ENCODE measurements around the gene SYNPR. TPM values are rescaled to one million over a fixed set of nuclear protein-coding genes. Genes with fewer than 3 reads are reported as not detected.

SYNPR gene
- total RNA-seq, 5 donors from 2014 or later (not counting 1 experiment from before 2014, with no cell fraction given) = not detected

GRCh38 chr3:63593779-63594178, 315.7 kb downstream of the SYNPR start:
- Histone ChIP-seq H3K36me3 (ENCODE audit: control insufficient read depth in 2 of 2, extremely low read depth in 1 of 2, insufficient read depth in 1 of 2, low read length in 1 of 2) (no peaks in the 10 kb centered on the region), H3K27me3 (replicated peaks in 1 of 2; ENCODE audit: control insufficient read depth in 2 of 2, extremely low read depth in 1 of 2, insufficient read depth in 2 of 2, low read length in 1 of 2) (peaks cover 0 to 3% of the 10 kb centered on the region in 2 experiments), H3K4me3 (ENCODE audit: control insufficient read depth in 1 of 2, extremely low read depth in 1 of 2, low read length in 1 of 2) (no peak overlapping the region), H3K4me1 (ENCODE audit: control insufficient read depth in 1 of 2, extremely low read depth in 1 of 2, insufficient read depth in 2 of 2, low read length in 2 of 2) (no peaks in the 10 kb centered on the region), H3K27ac (ENCODE audit: low read length) (no peak overlapping the region), H3K9me3 (no peaks in the 10 kb centered on the region)
- DNase-seq (no peak), ATAC-seq (replicated peaks in 1 of 4) (no peak)
- Mint-ChIP-seq H3K27ac (no peak overlapping the region), H3K4me3 (no peak overlapping the region), H3K36me3 (no peaks in the 10 kb centered on the region), H3K27me3 (no peaks in the 10 kb centered on the region), H3K9me3 (peaks cover 0 to 5% (median 5%) of the 10 kb centered on the region in 3 donors), H3K4me1 (no peaks in the 10 kb centered on the region)
- WGBS (ENCODE audit: insufficient coverage) = no CpG with 5 or more reads among the region's 2 CpGs
- ChIA-PET POLR2A (no interaction called here), CTCF (no interaction called here)

GRCh38 chr3:63595221-63595620, 317.1 kb downstream of the SYNPR start:
- CTCF ChIA-PET = no interaction called here
- Histone ChIP-seq H3K27ac (ENCODE audit: low read length) (no peak overlapping the region), H3K4me3 (ENCODE audit: control insufficient read depth in 1 of 2, extremely low read depth in 1 of 2, low read length in 1 of 2) (no peak overlapping the region), H3K27me3 (replicated peaks in 1 of 2; ENCODE audit: control insufficient read depth in 2 of 2, extremely low read depth in 1 of 2, insufficient read depth in 2 of 2, low read length in 1 of 2) (peaks cover 0 to 3% of the 10 kb centered on the region in 2 experiments), H3K36me3 (ENCODE audit: control insufficient read depth in 2 of 2, extremely low read depth in 1 of 2, insufficient read depth in 1 of 2, low read length in 1 of 2) (no peaks in the 10 kb centered on the region), H3K9me3 (no peaks in the 10 kb centered on the region), H3K4me1 (ENCODE audit: control insufficient read depth in 1 of 2, extremely low read depth in 1 of 2, insufficient read depth in 2 of 2, low read length in 2 of 2) (no peaks in the 10 kb centered on the region)
- no peak overlapping the region for H3K4me3 Mint-ChIP-seq
- POLR2A ChIA-PET = interaction anchor here in 1 of 2 donors (0.6 kb wide), 1 partner anchor 15 kb away, joined by 3 read pairs; no protein-coding TSS in a partner anchor
- H3K36me3 Mint-ChIP-seq = no peaks in the 10 kb centered on the region
- no peak for ATAC-seq (replicated peaks in 1 of 4)
- H3K27me3 Mint-ChIP-seq = no peaks in the 10 kb centered on the region
- H3K9me3 Mint-ChIP-seq = peaks cover 0 to 2% (median 0%) of the 10 kb centered on the region in 3 donors
- no peak overlapping the region for H3K27ac Mint-ChIP-seq
- DNase-seq = no peak
- H3K4me1 Mint-ChIP-seq = no peaks in the 10 kb centered on the region

GRCh38 chr3:63597019-63597418, 318.9 kb downstream of the SYNPR start:
- ATAC-seq (replicated peaks in 1 of 4) = no peak
- CTCF ChIA-PET = no interaction called here

GRCh38 chr3:63607716-63608115, 329.6 kb downstream of the SYNPR start:
- CTCF ChIA-PET = interaction anchor here in 1 of 2 donors (0.6 kb wide), 1 partner anchor 10 kb away, joined by 5 read pairs; no protein-coding TSS in a partner anchor
- ATAC-seq (replicated peaks in 1 of 4) = no peak
- no peak overlapping the region for H3K4me3 Mint-ChIP-seq
- peaks cover 0 to 3% (median 2%) of the 10 kb centered on the region in 3 donors for H3K9me3 Mint-ChIP-seq
- Histone ChIP-seq H3K4me1 (ENCODE audit: control insufficient read depth in 1 of 2, extremely low read depth in 1 of 2, insufficient read depth in 2 of 2, low read length in 2 of 2) (no peaks in the 10 kb centered on the region), H3K27ac (ENCODE audit: low read length) (no peak overlapping the region), H3K9me3 (no peaks in the 10 kb centered on the region), H3K27me3 (replicated peaks in 1 of 2; ENCODE audit: control insufficient read depth in 2 of 2, extremely low read depth in 1 of 2, insufficient read depth in 2 of 2, low read length in 1 of 2) (no peaks in the 10 kb centered on the region), H3K4me3 (ENCODE audit: control insufficient read depth in 1 of 2, extremely low read depth in 1 of 2, low read length in 1 of 2) (no peak overlapping the region), H3K36me3 (ENCODE audit: control insufficient read depth in 2 of 2, extremely low read depth in 1 of 2, insufficient read depth in 1 of 2, low read length in 1 of 2) (no peaks in the 10 kb centered on the region)
- no peak overlapping the region for H3K27ac Mint-ChIP-seq
- H3K27me3 Mint-ChIP-seq = peaks cover 0 to 7% of the 10 kb centered on the region in 2 donors
- WGBS (ENCODE audit: insufficient coverage) = no CpG with 5 or more reads among the region's 3 CpGs
- no peak for DNase-seq
- H3K36me3 Mint-ChIP-seq = no peaks in the 10 kb centered on the region
- POLR2A ChIA-PET = no interaction called here
- H3K4me1 Mint-ChIP-seq = no peaks in the 10 kb centered on the region

More at GRCh38 chr3:63597019-63597418, 318.9 kb downstream of the SYNPR start:
- Mint-ChIP-seq H3K27me3 (no peaks in the 10 kb centered on the region), H3K36me3 (no peaks in the 10 kb centered on the region), H3K27ac (no peak overlapping the region), H3K4me1 (no peaks in the 10 kb centered on the region), H3K4me3 (no peak overlapping the region), H3K9me3 (peaks cover 0 to 2% (median 0%) of the 10 kb centered on the region in 3 donors)
- WGBS (ENCODE audit: insufficient coverage) = no CpG with 5 or more reads among the region's 2 CpGs
- Histone ChIP-seq H3K4me1 (ENCODE audit: control insufficient read depth in 1 of 2, extremely low read depth in 1 of 2, insufficient read depth in 2 of 2, low read length in 2 of 2) (no peaks in the 10 kb centered on the region), H3K36me3 (ENCODE audit: control insufficient read depth in 2 of 2, extremely low read depth in 1 of 2, insufficient read depth in 1 of 2, low read length in 1 of 2) (no peaks in the 10 kb centered on the region), H3K4me3 (ENCODE audit: control insufficient read depth in 1 of 2, extremely low read depth in 1 of 2, low read length in 1 of 2) (no peak overlapping the region), H3K27me3 (replicated peaks in 1 of 2; ENCODE audit: control insufficient read depth in 2 of 2, extremely low read depth in 1 of 2, insufficient read depth in 2 of 2, low read length in 1 of 2) (peaks cover 0 to 3% of the 10 kb centered on the region in 2 experiments), H3K27ac (ENCODE audit: low read length) (no peak overlapping the region), H3K9me3 (no peaks in the 10 kb centered on the region)
- DNase-seq = no peak
- POLR2A ChIA-PET = no interaction called here

GRCh38 chr3:63609408-63609807, 331.3 kb downstream of the SYNPR start:
- CTCF ChIA-PET = no interaction called here
- H3K27ac Mint-ChIP-seq = no peak overlapping the region

GRCh38 chr3:63609834-63610233, 331.7 kb downstream of the SYNPR start:
- Histone ChIP-seq H3K4me3 (ENCODE audit: control insufficient read depth in 1 of 2, extremely low read depth in 1 of 2, low read length in 1 of 2) (no peak overlapping the region), H3K4me1 (ENCODE audit: control insufficient read depth in 1 of 2, extremely low read depth in 1 of 2, insufficient read depth in 2 of 2, low read length in 2 of 2) (no peaks in the 10 kb centered on the region), H3K9me3 (no peaks in the 10 kb centered on the region), H3K27ac (ENCODE audit: low read length) (no peak overlapping the region), H3K27me3 (replicated peaks in 1 of 2; ENCODE audit: control insufficient read depth in 2 of 2, extremely low read depth in 1 of 2, insufficient read depth in 2 of 2, low read length in 1 of 2) (no peaks in the 10 kb centered on the region), H3K36me3 (ENCODE audit: control insufficient read depth in 2 of 2, extremely low read depth in 1 of 2, insufficient read depth in 1 of 2, low read length in 1 of 2) (no peaks in the 10 kb centered on the region)
- WGBS (ENCODE audit: insufficient coverage) = 100% methylated on average over 1 of the region's 4 CpGs
- POLR2A ChIA-PET = interaction anchor here in 1 of 2 donors (0.6 to 0.8 kb wide), 2 partner anchors 15 to 72 kb away, joined by 3 read pairs; no protein-coding TSS in a partner anchor
- CTCF ChIA-PET = no interaction called here
- Mint-ChIP-seq H3K4me3 (no peak overlapping the region), H3K27ac (no peak overlapping the region), H3K27me3 (peaks cover 0 to 7% of the 10 kb centered on the region in 2 donors), H3K36me3 (no peaks in the 10 kb centered on the region), H3K4me1 (no peaks in the 10 kb centered on the region), H3K9me3 (peaks cover 0 to 3% (median 2%) of the 10 kb centered on the region in 3 donors)
- DNase-seq (no peak), ATAC-seq (replicated peaks in 1 of 4) (no peak)

More at GRCh38 chr3:63609408-63609807, 331.3 kb downstream of the SYNPR start:
- DNase-seq (no peak), ATAC-seq (replicated peaks in 1 of 4) (no peak)
- H3K9me3 ChIP-seq = no peaks in the 10 kb centered on the region
- no peak overlapping the region for H3K4me3 Mint-ChIP-seq
- H3K36me3 Mint-ChIP-seq = no peaks in the 10 kb centered on the region
- no peaks in the 10 kb centered on the region for H3K4me1 ChIP-seq (ENCODE audit: control insufficient read depth in 1 of 2, extremely low read depth in 1 of 2, insufficient read depth in 2 of 2, low read length in 2 of 2)
- WGBS (ENCODE audit: insufficient coverage) = 80% methylated on average over 7 of the region's 7 CpGs
- no peaks in the 10 kb centered on the region for H3K27me3 ChIP-seq (replicated peaks in 1 of 2; ENCODE audit: control insufficient read depth in 2 of 2, extremely low read depth in 1 of 2, insufficient read depth in 2 of 2, low read length in 1 of 2)
- H3K27ac ChIP-seq (ENCODE audit: low read length) = no peak overlapping the region
- no peaks in the 10 kb centered on the region for H3K4me1 Mint-ChIP-seq
- H3K4me3 ChIP-seq (ENCODE audit: control insufficient read depth in 1 of 2, extremely low read depth in 1 of 2, low read length in 1 of 2) = no peak overlapping the region
- POLR2A ChIA-PET = no interaction called here
- H3K27me3 Mint-ChIP-seq = peaks cover 0 to 7% of the 10 kb centered on the region in 2 donors
- peaks cover 0 to 3% (median 2%) of the 10 kb centered on the region in 3 donors for H3K9me3 Mint-ChIP-seq
- H3K36me3 ChIP-seq (ENCODE audit: control insufficient read depth in 2 of 2, extremely low read depth in 1 of 2, insufficient read depth in 1 of 2, low read length in 1 of 2) = no peaks in the 10 kb centered on the region

- no peaks in the 10 kb centered on the region for H3K4me1 Mint-ChIP-seq
- Histone ChIP-seq H3K27me3 (replicated peaks in 1 of 2; ENCODE audit: control insufficient read depth in 2 of 2, extremely low read depth in 1 of 2, insufficient read depth in 2 of 2, low read length in 1 of 2) (no peaks in the 10 kb centered on the region), H3K9me3 (no peaks in the 10 kb centered on the region), H3K27ac (ENCODE audit: low read length) (no peak overlapping the region), H3K36me3 (ENCODE audit: control insufficient read depth in 2 of 2, extremely low read depth in 1 of 2, insufficient read depth in 1 of 2, low read length in 1 of 2) (no peaks in the 10 kb centered on the region), H3K4me3 (ENCODE audit: control insufficient read depth in 1 of 2, extremely low read depth in 1 of 2, low read length in 1 of 2) (no peak overlapping the region), H3K4me1 (ENCODE audit: control insufficient read depth in 1 of 2, extremely low read depth in 1 of 2, insufficient read depth in 2 of 2, low read length in 2 of 2) (no peaks in the 10 kb centered on the region)
- DNase-seq = no peak
- no peak overlapping the region for H3K27ac Mint-ChIP-seq
- POLR2A ChIA-PET = interaction anchor here in 1 of 2 donors (0.6 kb wide), 1 partner anchor 908 kb away, joined by 3 read pairs; no protein-coding TSS in a partner anchor
- H3K9me3 Mint-ChIP-seq = peaks cover 0 to 2% (median 0%) of the 10 kb centered on the region in 3 donors
- no peak for ATAC-seq (replicated peaks in 1 of 4)
- CTCF ChIA-PET = no interaction called here
- H3K36me3 Mint-ChIP-seq = no peaks in the 10 kb centered on the region
- no CpG with 5 or more reads among the region's 1 CpG for WGBS (ENCODE audit: insufficient coverage)
- peaks cover 0 to 3% of the 10 kb centered on the region in 2 donors for H3K27me3 Mint-ChIP-seq
- H3K4me3 Mint-ChIP-seq = no peak overlapping the region
Observed at GRCh38 chr3:63611382-63611781, 333.3 kb downstream of the SYNPR start.
